GM18499 (cell line): ENCODE data around the gene SLC17A5.
A peak's percentile ranks its signal among the peaks of the same experiment; 100 is the strongest.

Source experiments
- ATAC-seq: cut with Tn5 transposase; IDR thresholded peaks from one replicate; pipeline ENCODE4 v1.9.1; 2021; ENCODE audit warnings: moderate number of reproducible peaks; ENCODE audit not compliant: insufficient read depth, unreplicated experiment

SLC17A5 gene

GRCh38 chr6:73667798-73668197 lies 14.0 kb upstream of the SLC17A5 start:
- ATAC-seq = no peak

- ATAC-seq = no peak
Observed at GRCh38 chr6:73666393-73666792, 12.6 kb upstream of the SLC17A5 start.

- ATAC-seq = peak; percentile 94
Observed at GRCh38 chr6:73665686-73666319, 12.0 kb upstream of the SLC17A5 start.

- no peak for ATAC-seq
Observed at GRCh38 chr6:73664701-73665100, 10.9 kb upstream of the SLC17A5 start.

GRCh38 chr6:73657201-73657600 lies 3.4 kb upstream of the SLC17A5 start:
- no peak for ATAC-seq

GRCh38 chr6:73656531-73657145 lies 2.8 kb upstream of the SLC17A5 start:
- no peak for ATAC-seq

- ATAC-seq = no peak
Observed at GRCh38 chr6:73655341-73655917, 1.6 kb upstream of the SLC17A5 start.

GRCh38 chr6:73652637-73653570 lies 888 bp downstream of the SLC17A5 start:
- peak; percentile 30 for ATAC-seq

GRCh38 chr6:73649783-73650182 lies 4.0 kb downstream of the SLC17A5 start:
- ATAC-seq = no peak

- no peak for ATAC-seq
Observed at GRCh38 chr6:73648166-73648565, 5.6 kb downstream of the SLC17A5 start.

GRCh38 chr6:73644941-73645591 lies 8.7 kb downstream of the SLC17A5 start:
- no peak for ATAC-seq

GRCh38 chr6:73644030-73644429 lies 9.8 kb downstream of the SLC17A5 start:
- ATAC-seq = no peak

GRCh38 chr6:73642530-73642929 lies 11.3 kb downstream of the SLC17A5 start:
- ATAC-seq = no peak

- ATAC-seq = no peak
Observed at GRCh38 chr6:73640179-73640750, 13.5 kb downstream of the SLC17A5 start.

GRCh38 chr6:73639040-73639439 lies 14.8 kb downstream of the SLC17A5 start:
- no peak for ATAC-seq

GRCh38 chr6:73637404-73637803 lies 16.4 kb downstream of the SLC17A5 start:
- no peak for ATAC-seq

GRCh38 chr6:73636048-73636447 lies 17.7 kb downstream of the SLC17A5 start:
- ATAC-seq = no peak

GRCh38 chr6:73632346-73632745 lies 21.4 kb downstream of the SLC17A5 start:
- no peak for ATAC-seq

- no peak for ATAC-seq
Observed at GRCh38 chr6:73631849-73632248, 21.9 kb downstream of the SLC17A5 start.

- ATAC-seq = no peak
Observed at GRCh38 chr6:73630401-73630800, 23.4 kb downstream of the SLC17A5 start.
